ENCODE measurements around the gene ARRB1.

- no peak for TF ChIP-seq EZH2phosphoT487 (IDR thresholded peaks at IDR 0.05)
- TF ChIP-seq CTCF (IDR thresholded peaks at IDR 0.05): no peak
These were observed 48.8 kb upstream of the ARRB1 start for GRCh38 chr11:75400146-75400865.

All from neural progenitor cell (in vitro differentiated cells).